Common myeloid progenitor, CD34-positive (primary cell): ENCODE results near the gene FREM2.

Experiments used
- CTCF ChIA-PET: fragments of 350-600 bp; sonication (Branson Sonifier 250); formaldehyde crosslinking; loops from one replicate; lab custom pipeline; 2021; ENCODE audit warnings: antibody characterized with exemption; lab: Charles Lee
- POLR2A ChIA-PET: fragments of 350-600 bp; sonication (Branson Sonifier 250); formaldehyde crosslinking; loops from one replicate; lab custom pipeline; 2021; ENCODE audit warnings: antibody characterized with exemption; lab: Charles Lee
- DNase-seq, 3 donors: peaks; one replicate each; pipeline versions ENCODE4 v3.0.0 to v3.0.0-alpha.2; 2013
- H3K27ac ChIP-seq, 2 experiments: 1 replicate in 1 of 2; 2 replicates in 1 of 2; pipeline ENCODE4 v1.7.0; 2013; ENCODE audit warnings: inconsistent platforms in 2 of 2, low read length in 2 of 2, mild to moderate bottlenecking in 2 of 2, low read depth in 1 of 2, moderate library complexity in 1 of 2; ENCODE audit not compliant: severe bottlenecking in 2 of 2, insufficient read depth in 1 of 2, poor library complexity in 1 of 2
- H3K27me3 ChIP-seq, 5 experiments: replicated peaks in 2 of 5; 1 replicate in 3 of 5; 2 replicates in 2 of 5; pipeline versions ENCODE4 v1.6.1 to v1.7.0; 2013; ENCODE audit warnings: low read length in 4 of 5, mild to moderate bottlenecking in 2 of 5, moderate library complexity in 2 of 5, inconsistent platforms in 1 of 5; ENCODE audit not compliant: insufficient read depth in 5 of 5, control insufficient read depth in 4 of 5
- H3K36me3 ChIP-seq, 4 experiments: 1 replicate in 2 of 4; 2 replicates in 2 of 4; pipeline versions ENCODE4 v1.6.1 to v1.7.0; 2013; ENCODE audit warnings: low read length in 3 of 4, control low read depth in 1 of 4, mild to moderate bottlenecking in 1 of 4; ENCODE audit not compliant: control insufficient read depth in 4 of 4, insufficient read depth in 4 of 4
- H3K4me1 ChIP-seq, 4 experiments: 1 replicate in 3 of 4; 2 replicates in 1 of 4; pipeline versions ENCODE4 v1.6.1 to v1.7.1; 2013; ENCODE audit warnings: low read length in 3 of 4, mild to moderate bottlenecking in 3 of 4, control low read depth in 1 of 4, inconsistent platforms in 1 of 4, moderate library complexity in 1 of 4; ENCODE audit not compliant: control insufficient read depth in 4 of 4, insufficient read depth in 4 of 4; ENCODE audit errors: control extremely low read depth in 1 of 4
- H3K4me3 ChIP-seq, 7 experiments: 1 replicate in 4 of 7; 2 replicates in 3 of 7; pipeline versions ENCODE4 v1.5.1 to v1.7.0; 2013; ENCODE audit warnings: mild to moderate bottlenecking in 7 of 7, low read length in 6 of 7, moderate library complexity in 6 of 7, inconsistent platforms in 2 of 7, low read depth in 2 of 7, control low read depth in 1 of 7; ENCODE audit not compliant: insufficient read depth in 4 of 7, control insufficient read depth in 1 of 7; ENCODE audit errors: extremely low read depth in 1 of 7
- H3K9me3 ChIP-seq, 5 experiments: 1 replicate in 4 of 5; 2 replicates in 1 of 5; pipeline versions ENCODE4 v1.6.1 to v1.7.1; 2013; ENCODE audit warnings: low read length in 4 of 5, mild to moderate bottlenecking in 2 of 5, inconsistent platforms in 1 of 5, low read depth in 1 of 5, moderate library complexity in 1 of 5; ENCODE audit not compliant: control insufficient read depth in 4 of 5, insufficient read depth in 2 of 5; ENCODE audit errors: control extremely low read depth in 1 of 5
- WGBS: methylation state at CpG from one replicate; pipeline ENCODE4 v1.1.5; 2013; ENCODE audit not compliant: insufficient coverage; 5-methylcytosine and 5-hydroxymethylcytosine counted together

Gene FREM2

GRCh38 chr13:38718374-38718773 is 31.5 kb downstream of the FREM2 start:
- Histone ChIP-seq H3K4me1 (no peaks in the 10 kb centered on the region), H3K4me3 (no peak overlapping the region), H3K36me3 (no peaks in the 10 kb centered on the region), H3K27me3 (no peaks in the 10 kb centered on the region), H3K9me3 (no peaks in the 10 kb centered on the region), H3K27ac (no peak overlapping the region)
- WGBS, result 100% methylated on average over 1 of the region's 4 CpGs
- CTCF ChIA-PET, result no interaction called here
- POLR2A ChIA-PET, result no interaction called here
- no peak for DNase-seq

GRCh38 chr13:38730332-38730731 is 43.5 kb downstream of the FREM2 start:
- WGBS, result 100% methylated on average over 2 of the region's 4 CpGs
- CTCF ChIA-PET, result no interaction called here
- no peak for DNase-seq

GRCh38 chr13:38733146-38733545 is 46.3 kb downstream of the FREM2 start:
- H3K4me3 ChIP-seq, result no peak overlapping the region
- H3K36me3 ChIP-seq, result no peaks in the 10 kb centered on the region
- no peak overlapping the region for H3K27ac ChIP-seq
- 100% methylated on average over 1 of the region's 1 CpG for WGBS
- H3K9me3 ChIP-seq, result no peaks in the 10 kb centered on the region
- POLR2A ChIA-PET, result no interaction called here
- DNase-seq, result no peak
- no peaks in the 10 kb centered on the region for H3K4me1 ChIP-seq
- H3K27me3 ChIP-seq, result no peaks in the 10 kb centered on the region
- CTCF ChIA-PET, result no interaction called here

More at GRCh38 chr13:38730332-38730731, 43.5 kb downstream of the FREM2 start:
- no peaks in the 10 kb centered on the region for H3K4me1 ChIP-seq
- POLR2A ChIA-PET, result no interaction called here
- no peaks in the 10 kb centered on the region for H3K27me3 ChIP-seq
- no peaks in the 10 kb centered on the region for H3K36me3 ChIP-seq
- H3K9me3 ChIP-seq, result no peaks in the 10 kb centered on the region
- no peak overlapping the region for H3K4me3 ChIP-seq
- no peak overlapping the region for H3K27ac ChIP-seq

GRCh38 chr13:38735665-38736440 is 49.0 kb downstream of the FREM2 start:
- ChIA-PET CTCF (no interaction called here), POLR2A (no interaction called here)
- Histone ChIP-seq H3K9me3 (no peaks in the 10 kb centered on the region), H3K4me3 (no peak overlapping the region), H3K4me1 (no peaks in the 10 kb centered on the region), H3K27me3 (no peaks in the 10 kb centered on the region), H3K36me3 (no peaks in the 10 kb centered on the region), H3K27ac (no peak overlapping the region)
- no peak for DNase-seq
- 94% methylated on average over 2 of the region's 6 CpGs for WGBS

- no peaks in the 10 kb centered on the region for H3K36me3 ChIP-seq
- H3K27ac ChIP-seq, result no peak overlapping the region
- CTCF ChIA-PET, result no interaction called here
- no peak for DNase-seq
- no peak overlapping the region for H3K4me3 ChIP-seq
- WGBS, result 100% methylated on average over 1 of the region's 4 CpGs
- POLR2A ChIA-PET, result interaction anchor here (0.7 kb wide), 1 partner anchor 18 kb away, joined by 4 read pairs; no protein-coding TSS in a partner anchor
- H3K27me3 ChIP-seq, result no peaks in the 10 kb centered on the region
- no peaks in the 10 kb centered on the region for H3K4me1 ChIP-seq
- H3K9me3 ChIP-seq, result no peaks in the 10 kb centered on the region
These were observed 56.6 kb downstream of the FREM2 start for GRCh38 chr13:38743466-38743865.

GRCh38 chr13:38752686-38753085 is 65.8 kb downstream of the FREM2 start:
- Histone ChIP-seq H3K27ac (no peak overlapping the region), H3K4me3 (no peak overlapping the region), H3K36me3 (no peaks in the 10 kb centered on the region), H3K9me3 (no peaks in the 10 kb centered on the region), H3K4me1 (no peaks in the 10 kb centered on the region), H3K27me3 (no peaks in the 10 kb centered on the region)
- POLR2A ChIA-PET, result no interaction called here
- WGBS, result 43% methylated on average over 1 of the region's 5 CpGs
- no peak for DNase-seq
- CTCF ChIA-PET, result no interaction called here

GRCh38 chr13:38753878-38754277 is 67.0 kb downstream of the FREM2 start:
- WGBS, result 100% methylated on average over 1 of the region's 2 CpGs
- H3K4me3 ChIP-seq, result no peak overlapping the region
- H3K4me1 ChIP-seq, result no peaks in the 10 kb centered on the region
- POLR2A ChIA-PET, result no interaction called here
- CTCF ChIA-PET, result interaction anchor here (1.0 kb wide), 1 partner anchor 10 kb away, joined by 3 read pairs; no protein-coding TSS in a partner anchor
- H3K27ac ChIP-seq, result no peak overlapping the region
- DNase-seq, result no peak
- no peaks in the 10 kb centered on the region for H3K36me3 ChIP-seq
- H3K9me3 ChIP-seq, result no peaks in the 10 kb centered on the region
- peaks cover 0 to 3% (median 0%) of the 10 kb centered on the region in 5 experiments for H3K27me3 ChIP-seq
